HepG2 (cell line): ENCODE results near the gene AGER. TPM values are rescaled to one million over a fixed set of nuclear protein-coding genes. Genes with fewer than 3 reads are reported as not detected.
A peak's percentile ranks its signal among the peaks of the same experiment; 100 is the strongest.

Experiments used
- BHLHE40 ChIP-seq: IDR thresholded peaks from 2 replicates; pipeline ENCODE4 v1.6.1; 2011; ENCODE audit warnings: low read length, improper control_type of control experiment
- CREB1 ChIP-seq, 2 experiments: fragments of 450-650 bp in 1 of 2; IDR thresholded peaks; 2 replicates each; pipeline ENCODE4 v1.6.1; 2016 to 2017; ENCODE audit warnings: control low read depth in 1 of 2, mild to moderate bottlenecking in 1 of 2, missing compliant biosample characterization in 1 of 2, missing genetic modification characterization in 1 of 2
- EEA1 ChIP-seq: sonication (generic); formaldehyde crosslinking; IDR thresholded peaks from 2 replicates; pipeline ENCODE4 v1.5.1; 2020; ENCODE audit warnings: mild to moderate bottlenecking, missing genetic modification reagents, borderline replicate concordance
- KLF11 ChIP-seq: IDR thresholded peaks from 2 replicates; pipeline ENCODE4 v1.6.1; 2016; ENCODE audit warnings: missing compliant biosample characterization
- KLF9 ChIP-seq: IDR thresholded peaks from 2 replicates; pipeline ENCODE4 v1.6.1; 2016; ENCODE audit warnings: low read depth
- MBD4 ChIP-seq: IDR thresholded peaks from 2 replicates; pipeline ENCODE4 v1.6.1; 2012; ENCODE audit warnings: low read length, inconsistent platforms, borderline replicate concordance
- MED1 ChIP-seq: sonication (generic); formaldehyde crosslinking; IDR thresholded peaks from 2 replicates; pipeline ENCODE4 v1.4.0; 2020; ENCODE audit warnings: missing genetic modification reagents
- MEIS2 ChIP-seq: sonication (generic); formaldehyde crosslinking; IDR thresholded peaks from 2 replicates; pipeline ENCODE4 v1.9.0; 2021; ENCODE audit warnings: mild to moderate bottlenecking, missing genetic modification reagents
- MXD4 ChIP-seq: IDR thresholded peaks from 2 replicates; pipeline ENCODE4 v1.6.1; 2016; ENCODE audit warnings: mild to moderate bottlenecking, missing biosample characterization, missing genetic modification reagents
- YY1 ChIP-seq: IDR thresholded peaks from 2 replicates; pipeline ENCODE4 v1.6.1; 2011; ENCODE audit warnings: low read length, low read depth, moderate library complexity, mild to moderate bottlenecking; ENCODE audit not compliant: insufficient read depth, insufficient replicate concordance
- ZFP37 ChIP-seq: sonication (generic); formaldehyde crosslinking; IDR thresholded peaks from 2 replicates; pipeline ENCODE4 v1.4.0; 2020; ENCODE audit warnings: missing genetic modification reagents, borderline replicate concordance
- ZFYVE20 ChIP-seq: sonication (generic); formaldehyde crosslinking; IDR thresholded peaks from 2 replicates; pipeline ENCODE4 v1.8.0; 2023; ENCODE audit warnings: low read depth, mild to moderate bottlenecking, moderate library complexity, missing genetic modification reagents, borderline replicate concordance
- ZSCAN20 ChIP-seq: sonication (generic); formaldehyde crosslinking; IDR thresholded peaks from 2 replicates; pipeline ENCODE4 v1.4.0; 2020; ENCODE audit warnings: missing genetic modification reagents, mild to moderate bottlenecking, borderline replicate concordance
- polyA plus RNA-seq, 8 experiments: library from polyadenylated mRNA; depleted of rRNA in 3 of 8; stranded (reverse) in 7 of 8; unstranded in 1 of 8; fragments of >200 nt; fragmentation: Illumina TruSeq in 4 of 8; extraction: Trizol in 4 of 8; gene quantifications; 2 replicates each; pipeline versions ENCODE4 v1.2.1 to v1.2.3, GENCODE V29; 2011 to 2016; ENCODE audit warnings: low read depth in 4 of 8, missing spikeins in 1 of 8, mixed read lengths in 1 of 8; ENCODE audit not compliant: insufficient read depth in 1 of 8
- total RNA-seq, 5 experiments: library from RNA; depleted of rRNA; stranded (reverse); fragments of >200 nt; fragmentation: Illumina TruSeq; extraction: Trizol; gene quantifications; 2 replicates each; pipeline ENCODE4 v1.2.3, GENCODE V29; 2016; ENCODE audit warnings: low read depth in 1 of 5
- TF ChIP-seq, protein P1 (sequence below): sonication (generic); formaldehyde crosslinking; conservative IDR thresholded peaks from 2 replicates; pipeline ENCODE4 v1.4.0; 2020; ENCODE audit warnings: missing genetic modification reagents
- TF ChIP-seq, protein P2 (sequence below): sonication (generic); formaldehyde crosslinking; IDR thresholded peaks from 2 replicates; pipeline ENCODE4 v1.8.0; 2022; ENCODE audit warnings: missing genetic modification reagents, low read depth, mild to moderate bottlenecking, borderline replicate concordance
- TF ChIP-seq, protein P3 (sequence below): IDR thresholded peaks from 2 replicates; pipeline ENCODE4 v1.6.1; 2016; ENCODE audit warnings: low read depth, control low read depth
- TF ChIP-seq, protein P4 (sequence below): IDR thresholded peaks from 2 replicates; pipeline ENCODE4 v1.6.1; 2016; ENCODE audit warnings: missing compliant biosample characterization, missing genetic modification reagents, borderline replicate concordance
- TF ChIP-seq, protein P5 (sequence below): sonication (generic); formaldehyde crosslinking; IDR thresholded peaks from 2 replicates; pipeline ENCODE4 v1.8.0; 2022; ENCODE audit warnings: missing genetic modification reagents, mild to moderate bottlenecking, moderate library complexity, borderline replicate concordance
- TF ChIP-seq, protein P6 (sequence below): IDR thresholded peaks from 2 replicates; pipeline ENCODE4 v1.6.1; 2016; ENCODE audit warnings: low read depth

Gene AGER
- total and polyA plus RNA-seq, 2 of the 13 experiments (the other 11 are each of a cell fraction or from before 2014, with no cell fraction given), result 1.9 to 5.1 TPM

DNA sequence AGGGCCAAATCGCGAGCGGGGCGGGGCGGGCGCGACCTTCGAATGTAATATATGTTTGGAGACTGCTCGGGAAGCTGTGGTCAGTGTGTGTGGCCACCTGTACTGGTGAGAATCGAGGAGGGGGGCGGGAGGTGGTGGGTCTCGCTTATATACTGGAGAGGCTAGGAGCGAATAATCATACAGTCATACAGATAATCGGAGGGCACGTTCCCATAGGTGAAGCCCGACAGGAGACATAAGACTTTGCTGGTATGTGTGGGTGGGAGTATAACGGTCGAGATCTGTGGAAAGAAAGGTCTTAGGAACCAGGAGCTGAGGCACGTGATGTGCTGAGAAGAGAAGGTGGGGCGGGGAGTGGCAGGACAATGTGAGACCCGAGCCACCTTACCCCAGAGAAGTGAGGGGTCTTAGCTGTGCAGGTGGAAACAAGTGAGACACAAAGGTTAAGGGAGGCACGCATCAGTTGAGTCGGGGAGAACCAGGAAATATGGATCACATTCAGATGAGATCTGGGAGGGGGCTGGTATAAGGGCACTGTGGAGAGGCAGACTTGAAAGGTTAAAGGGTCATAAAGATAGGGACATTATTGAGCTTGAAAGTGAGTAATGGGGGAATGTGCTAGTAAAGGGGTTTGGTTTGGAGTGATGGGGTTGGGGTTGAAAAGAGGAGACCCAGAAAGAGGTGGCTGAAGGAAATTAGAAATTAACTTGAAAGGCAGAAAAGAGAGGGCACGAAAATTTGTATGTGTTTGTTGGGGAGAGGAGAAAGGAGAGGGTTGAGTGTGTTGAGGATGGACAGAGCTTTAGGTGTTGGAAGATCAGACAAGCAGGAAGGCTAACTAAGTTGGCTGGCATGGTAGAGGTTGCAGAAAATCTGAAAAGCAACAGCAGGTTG lies 5.3 kb downstream of the AGER start (continued):
- TF ChIP-seq, protein P1, sequence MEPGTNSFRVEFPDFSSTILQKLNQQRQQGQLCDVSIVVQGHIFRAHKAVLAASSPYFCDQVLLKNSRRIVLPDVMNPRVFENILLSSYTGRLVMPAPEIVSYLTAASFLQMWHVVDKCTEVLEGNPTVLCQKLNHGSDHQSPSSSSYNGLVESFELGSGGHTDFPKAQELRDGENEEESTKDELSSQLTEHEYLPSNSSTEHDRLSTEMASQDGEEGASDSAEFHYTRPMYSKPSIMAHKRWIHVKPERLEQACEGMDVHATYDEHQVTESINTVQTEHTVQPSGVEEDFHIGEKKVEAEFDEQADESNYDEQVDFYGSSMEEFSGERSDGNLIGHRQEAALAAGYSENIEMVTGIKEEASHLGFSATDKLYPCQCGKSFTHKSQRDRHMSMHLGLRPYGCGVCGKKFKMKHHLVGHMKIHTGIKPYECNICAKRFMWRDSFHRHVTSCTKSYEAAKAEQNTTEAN (CRISPR knock-in tag), result 0 out of 2 replicates have a peak, but pooled peaks have one; percentile 28
- TF ChIP-seq ZFYVE20 (no peak), MED1 (peak; percentile 31; the same call in 1 of the 2 replicates), MEIS2 (CRISPR knock-in tag) (peak; percentile 12; the same call in 1 of the 2 replicates), KLF11 (CRISPR knock-in tag) (peak; percentile 54; the same call in 1 of the 2 replicates), BHLHE40 (peak; percentile 61; the same call in 1 of the 2 replicates), EEA1 (CRISPR knock-in tag) (0 out of 2 replicates have a peak, but pooled peaks have one; percentile 35), YY1 (no peak), MBD4 (no peak), CREB1 (IDR thresholded peaks at IDR 0.05) (no peak), CREB1 (CRISPR knock-in tag; IDR thresholded peaks at IDR 0.05) (no peak), MXD4 (CRISPR knock-in tag) (peak; percentile 56), KLF9 (CRISPR knock-in tag) (0 out of 2 replicates have a peak, but pooled peaks have one; percentile 14), ZSCAN20 (CRISPR knock-in tag) (no peak), ZFP37 (0 out of 2 replicates have a peak, but pooled peaks have one; percentile 71)
- TF ChIP-seq, protein P2, sequence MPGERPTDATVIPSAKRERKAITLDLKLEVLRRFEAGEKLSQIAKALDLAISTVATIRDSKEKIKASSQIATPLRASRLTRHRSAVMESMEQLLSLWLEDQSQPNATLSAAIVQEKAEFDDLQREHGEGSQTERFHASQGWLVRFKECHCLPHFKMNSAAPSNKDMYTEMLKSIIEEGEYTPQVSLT (CRISPR knock-in tag), result no peak
- TF ChIP-seq, protein P3, sequence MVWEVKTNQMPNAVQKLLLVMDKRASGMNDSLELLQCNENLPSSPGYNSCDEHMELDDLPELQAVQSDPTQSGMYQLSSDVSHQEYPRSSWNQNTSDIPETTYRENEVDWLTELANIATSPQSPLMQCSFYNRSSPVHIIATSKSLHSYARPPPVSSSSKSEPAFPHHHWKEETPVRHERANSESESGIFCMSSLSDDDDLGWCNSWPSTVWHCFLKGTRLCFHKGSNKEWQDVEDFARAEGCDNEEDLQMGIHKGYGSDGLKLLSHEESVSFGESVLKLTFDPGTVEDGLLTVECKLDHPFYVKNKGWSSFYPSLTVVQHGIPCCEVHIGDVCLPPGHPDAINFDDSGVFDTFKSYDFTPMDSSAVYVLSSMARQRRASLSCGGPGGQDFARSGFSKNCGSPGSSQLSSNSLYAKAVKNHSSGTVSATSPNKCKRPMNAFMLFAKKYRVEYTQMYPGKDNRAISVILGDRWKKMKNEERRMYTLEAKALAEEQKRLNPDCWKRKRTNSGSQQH, result 0 out of 2 replicates have a peak, but pooled peaks have one; percentile 19
- TF ChIP-seq, protein P4, sequence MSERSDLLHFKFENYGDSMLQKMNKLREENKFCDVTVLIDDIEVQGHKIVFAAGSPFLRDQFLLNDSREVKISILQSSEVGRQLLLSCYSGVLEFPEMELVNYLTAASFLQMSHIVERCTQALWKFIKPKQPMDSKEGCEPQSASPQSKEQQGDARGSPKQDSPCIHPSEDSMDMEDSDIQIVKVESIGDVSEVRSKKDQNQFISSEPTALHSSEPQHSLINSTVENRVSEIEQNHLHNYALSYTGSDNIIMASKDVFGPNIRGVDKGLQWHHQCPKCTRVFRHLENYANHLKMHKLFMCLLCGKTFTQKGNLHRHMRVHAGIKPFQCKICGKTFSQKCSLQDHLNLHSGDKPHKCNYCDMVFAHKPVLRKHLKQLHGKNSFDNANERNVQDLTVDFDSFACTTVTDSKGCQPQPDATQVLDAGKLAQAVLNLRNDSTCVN (CRISPR knock-in tag), result 0 out of 2 replicates have a peak, but pooled peaks have one; percentile 42
- TF ChIP-seq, protein P5, sequence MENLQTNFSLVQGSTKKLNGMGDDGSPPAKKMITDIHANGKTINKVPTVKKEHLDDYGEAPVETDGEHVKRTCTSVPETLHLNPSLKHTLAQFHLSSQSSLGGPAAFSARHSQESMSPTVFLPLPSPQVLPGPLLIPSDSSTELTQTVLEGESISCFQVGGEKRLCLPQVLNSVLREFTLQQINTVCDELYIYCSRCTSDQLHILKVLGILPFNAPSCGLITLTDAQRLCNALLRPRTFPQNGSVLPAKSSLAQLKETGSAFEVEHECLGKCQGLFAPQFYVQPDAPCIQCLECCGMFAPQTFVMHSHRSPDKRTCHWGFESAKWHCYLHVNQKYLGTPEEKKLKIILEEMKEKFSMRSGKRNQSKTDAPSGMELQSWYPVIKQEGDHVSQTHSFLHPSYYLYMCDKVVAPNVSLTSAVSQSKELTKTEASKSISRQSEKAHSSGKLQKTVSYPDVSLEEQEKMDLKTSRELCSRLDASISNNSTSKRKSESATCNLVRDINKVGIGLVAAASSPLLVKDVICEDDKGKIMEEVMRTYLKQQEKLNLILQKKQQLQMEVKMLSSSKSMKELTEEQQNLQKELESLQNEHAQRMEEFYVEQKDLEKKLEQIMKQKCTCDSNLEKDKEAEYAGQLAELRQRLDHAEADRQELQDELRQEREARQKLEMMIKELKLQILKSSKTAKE (CRISPR knock-in tag), result 0 out of 2 replicates have a peak, but pooled peaks have one; percentile 22
- TF ChIP-seq, protein P6, sequence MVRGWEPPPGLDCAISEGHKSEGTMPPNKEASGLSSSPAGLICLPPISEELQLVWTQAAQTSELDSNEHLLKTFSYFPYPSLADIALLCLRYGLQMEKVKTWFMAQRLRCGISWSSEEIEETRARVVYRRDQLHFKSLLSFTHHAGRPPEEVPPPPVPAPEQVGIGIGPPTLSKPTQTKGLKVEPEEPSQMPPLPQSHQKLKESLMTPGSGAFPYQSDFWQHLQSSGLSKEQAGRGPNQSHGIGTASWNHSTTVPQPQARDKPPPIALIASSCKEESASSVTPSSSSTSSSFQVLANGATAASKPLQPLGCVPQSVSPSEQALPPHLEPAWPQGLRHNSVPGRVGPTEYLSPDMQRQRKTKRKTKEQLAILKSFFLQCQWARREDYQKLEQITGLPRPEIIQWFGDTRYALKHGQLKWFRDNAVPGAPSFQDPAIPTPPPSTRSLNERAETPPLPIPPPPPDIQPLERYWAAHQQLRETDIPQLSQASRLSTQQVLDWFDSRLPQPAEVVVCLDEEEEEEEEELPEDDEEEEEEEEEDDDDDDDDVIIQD (CRISPR knock-in tag), result peak; percentile 13; the same call in 1 of the 2 replicates
